H1 (cell line): ENCODE results near the gene RPL32.

ENCODE experiments used
- CBX8 ChIP-seq: fragments of 300-800, 300-1000 bp; sonication (generic); IDR thresholded peaks from 2 replicates; pipeline ENCODE4 v1.7.1; 2016; ENCODE audit warnings: low read depth, low read length, borderline replicate concordance
- POLR2A ChIP-seq, 2 experiments: IDR thresholded peaks; 1 replicate in 1 of 2; 2 replicates in 1 of 2; pipeline ENCODE4 v1.6.1; 2011; ENCODE audit warnings: low read depth in 2 of 2, low read length in 2 of 2, mild to moderate bottlenecking in 2 of 2; ENCODE audit errors: control extremely low read depth in 1 of 2
- TF ChIP-seq, protein P1 (sequence below), 3 experiments: IDR thresholded peaks; 1 replicate in 2 of 3; 2 replicates in 1 of 3; pipeline versions ENCODE4 v1.5.1 to v1.6.1; 2011; ENCODE audit warnings: low read length in 3 of 3, mild to moderate bottlenecking in 3 of 3, inconsistent platforms in 2 of 3, low read depth in 1 of 3, moderate library complexity in 1 of 3; ENCODE audit not compliant: insufficient read depth in 1 of 3; ENCODE audit errors: control extremely low read depth in 1 of 3

DNA sequence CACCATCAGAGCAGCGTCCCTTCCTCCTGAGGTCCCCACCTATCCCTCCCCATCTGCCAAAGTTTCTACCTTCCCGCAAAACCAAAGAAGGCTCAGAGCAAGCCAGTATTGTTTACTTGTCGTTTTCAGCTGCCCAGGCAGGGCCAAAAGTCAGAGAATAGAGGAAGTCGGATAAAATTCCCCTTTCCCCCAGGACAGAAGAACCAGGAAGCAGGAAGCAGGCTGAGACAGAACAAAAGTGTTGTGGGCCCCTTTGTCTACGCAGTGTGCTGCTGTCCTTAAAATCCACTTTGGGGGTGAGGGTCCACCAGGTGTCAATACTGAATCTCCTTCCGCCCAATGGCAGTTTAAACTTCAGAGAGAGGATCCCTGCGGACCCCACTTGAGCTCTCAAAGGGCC lies 18.5 kb upstream of the RPL32 start:
- TF ChIP-seq, protein P1, sequence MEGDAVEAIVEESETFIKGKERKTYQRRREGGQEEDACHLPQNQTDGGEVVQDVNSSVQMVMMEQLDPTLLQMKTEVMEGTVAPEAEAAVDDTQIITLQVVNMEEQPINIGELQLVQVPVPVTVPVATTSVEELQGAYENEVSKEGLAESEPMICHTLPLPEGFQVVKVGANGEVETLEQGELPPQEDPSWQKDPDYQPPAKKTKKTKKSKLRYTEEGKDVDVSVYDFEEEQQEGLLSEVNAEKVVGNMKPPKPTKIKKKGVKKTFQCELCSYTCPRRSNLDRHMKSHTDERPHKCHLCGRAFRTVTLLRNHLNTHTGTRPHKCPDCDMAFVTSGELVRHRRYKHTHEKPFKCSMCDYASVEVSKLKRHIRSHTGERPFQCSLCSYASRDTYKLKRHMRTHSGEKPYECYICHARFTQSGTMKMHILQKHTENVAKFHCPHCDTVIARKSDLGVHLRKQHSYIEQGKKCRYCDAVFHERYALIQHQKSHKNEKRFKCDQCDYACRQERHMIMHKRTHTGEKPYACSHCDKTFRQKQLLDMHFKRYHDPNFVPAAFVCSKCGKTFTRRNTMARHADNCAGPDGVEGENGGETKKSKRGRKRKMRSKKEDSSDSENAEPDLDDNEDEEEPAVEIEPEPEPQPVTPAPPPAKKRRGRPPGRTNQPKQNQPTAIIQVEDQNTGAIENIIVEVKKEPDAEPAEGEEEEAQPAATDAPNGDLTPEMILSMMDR (IDR thresholded peaks at IDR 0.05; ENCODE audit: control extremely low read depth in 1 of 3, insufficient read depth in 1 of 3, low read depth in 1 of 3, low read length in 3 of 3): no peak
- TF ChIP-seq POLR2A (IDR thresholded peaks at IDR 0.05; ENCODE audit: control extremely low read depth in 1 of 2, low read depth in 2 of 2, low read length in 2 of 2): no peak
- TF ChIP-seq CBX8: no peak
